H1 (cell line): ENCODE results near the gene CCDC137. TPM values are rescaled to one million over a fixed set of nuclear protein-coding genes. Genes with fewer than 3 reads are reported as not detected.

ENCODE experiments used
- polyA plus RNA-seq, 7 experiments: library from polyadenylated mRNA; depleted of rRNA in 3 of 7; stranded (reverse) in 5 of 7; unstranded in 2 of 7; fragments of >200 nt in 5 of 7; fragments of 200-250 nt in 2 of 7; gene quantifications; 1 replicate in 5 of 7; 2 replicates in 1 of 7; 4 replicates in 1 of 7; pipeline versions ENCODE4 v1.2.1 to v1.2.3, GENCODE V29; 2011 to 2013; ENCODE audit warnings: missing spikeins in 2 of 7, mixed read lengths in 2 of 7
- total RNA-seq: library from RNA; stranded (reverse); fragmentation: NEBNext Ultra II Directional; extraction: Animal tissue kit (Norgen Biotek cat#: 25700); gene quantifications from 2 replicates; pipeline ENCODE4 v1.2.1, GENCODE V29; 2021
- TF ChIP-seq, protein P1 (sequence below), 3 experiments: IDR thresholded peaks; 1 replicate in 2 of 3; 2 replicates in 1 of 3; pipeline versions ENCODE4 v1.5.1 to v1.6.1; 2011; ENCODE audit warnings: low read length in 3 of 3, mild to moderate bottlenecking in 3 of 3, inconsistent platforms in 2 of 3, low read depth in 1 of 3, moderate library complexity in 1 of 3; ENCODE audit not compliant: insufficient read depth in 1 of 3; ENCODE audit errors: control extremely low read depth in 1 of 3

Gene CCDC137
- total and polyA plus RNA-seq, 2 of the 8 experiments (the other 6 are each of a cell fraction or from before 2014, with no cell fraction given) = 17.6 to 38.6 TPM

DNA sequence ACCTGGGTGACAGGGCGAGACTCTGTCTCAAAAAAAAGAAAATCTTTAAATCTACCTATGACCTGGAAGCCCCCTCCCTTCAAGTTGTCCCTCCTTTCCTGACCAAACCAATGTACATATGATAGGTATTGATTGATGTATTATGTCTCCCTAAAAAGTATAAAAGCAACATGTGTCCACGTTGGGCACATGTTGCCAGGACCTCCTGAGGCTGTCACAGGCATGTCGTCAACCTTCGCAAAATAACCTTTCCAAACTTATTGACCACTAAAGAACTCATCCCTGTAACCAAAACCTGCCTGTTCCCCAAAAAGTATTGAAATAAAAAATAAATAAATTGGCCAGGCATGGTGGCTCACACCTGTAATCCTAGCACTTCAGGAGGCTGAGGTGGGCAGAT is 4.5 kb upstream of the CCDC137 start (continued):
- TF ChIP-seq, protein P1, sequence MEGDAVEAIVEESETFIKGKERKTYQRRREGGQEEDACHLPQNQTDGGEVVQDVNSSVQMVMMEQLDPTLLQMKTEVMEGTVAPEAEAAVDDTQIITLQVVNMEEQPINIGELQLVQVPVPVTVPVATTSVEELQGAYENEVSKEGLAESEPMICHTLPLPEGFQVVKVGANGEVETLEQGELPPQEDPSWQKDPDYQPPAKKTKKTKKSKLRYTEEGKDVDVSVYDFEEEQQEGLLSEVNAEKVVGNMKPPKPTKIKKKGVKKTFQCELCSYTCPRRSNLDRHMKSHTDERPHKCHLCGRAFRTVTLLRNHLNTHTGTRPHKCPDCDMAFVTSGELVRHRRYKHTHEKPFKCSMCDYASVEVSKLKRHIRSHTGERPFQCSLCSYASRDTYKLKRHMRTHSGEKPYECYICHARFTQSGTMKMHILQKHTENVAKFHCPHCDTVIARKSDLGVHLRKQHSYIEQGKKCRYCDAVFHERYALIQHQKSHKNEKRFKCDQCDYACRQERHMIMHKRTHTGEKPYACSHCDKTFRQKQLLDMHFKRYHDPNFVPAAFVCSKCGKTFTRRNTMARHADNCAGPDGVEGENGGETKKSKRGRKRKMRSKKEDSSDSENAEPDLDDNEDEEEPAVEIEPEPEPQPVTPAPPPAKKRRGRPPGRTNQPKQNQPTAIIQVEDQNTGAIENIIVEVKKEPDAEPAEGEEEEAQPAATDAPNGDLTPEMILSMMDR (IDR thresholded peaks at IDR 0.05; ENCODE audit: control extremely low read depth in 1 of 3, insufficient read depth in 1 of 3, low read depth in 1 of 3, low read length in 3 of 3) = no peak
